GM21825 (cell line): ENCODE results near the gene SV2B.

Experiments
- ATAC-seq: cut with Tn5 transposase; IDR thresholded peaks from one replicate; pipeline ENCODE4 v1.9.1; 2021; ENCODE audit warnings: mild to moderate bottlenecking, moderate library complexity; ENCODE audit not compliant: unreplicated experiment

SV2B gene

DNA sequence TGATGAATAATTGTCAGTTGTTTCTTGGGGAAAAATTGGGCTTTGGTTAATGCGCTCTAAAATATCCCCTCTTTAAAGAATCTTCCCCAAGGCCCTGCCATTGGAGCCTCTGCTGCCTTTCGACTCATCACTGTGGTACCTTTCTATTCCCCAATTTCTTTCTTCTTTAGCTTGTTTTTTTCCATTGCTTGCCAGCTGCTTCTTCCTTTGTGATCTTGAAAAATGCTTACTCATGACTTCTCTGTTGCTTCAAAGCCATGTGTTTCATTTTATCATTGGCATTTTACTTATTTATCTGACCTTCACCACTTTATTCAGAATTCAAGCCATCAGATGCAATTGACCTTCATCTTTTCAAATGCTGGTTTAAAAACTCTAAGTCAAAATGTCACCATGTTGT lies 84.4 kb downstream of the SV2B start:
- ATAC-seq: no peak

DNA sequence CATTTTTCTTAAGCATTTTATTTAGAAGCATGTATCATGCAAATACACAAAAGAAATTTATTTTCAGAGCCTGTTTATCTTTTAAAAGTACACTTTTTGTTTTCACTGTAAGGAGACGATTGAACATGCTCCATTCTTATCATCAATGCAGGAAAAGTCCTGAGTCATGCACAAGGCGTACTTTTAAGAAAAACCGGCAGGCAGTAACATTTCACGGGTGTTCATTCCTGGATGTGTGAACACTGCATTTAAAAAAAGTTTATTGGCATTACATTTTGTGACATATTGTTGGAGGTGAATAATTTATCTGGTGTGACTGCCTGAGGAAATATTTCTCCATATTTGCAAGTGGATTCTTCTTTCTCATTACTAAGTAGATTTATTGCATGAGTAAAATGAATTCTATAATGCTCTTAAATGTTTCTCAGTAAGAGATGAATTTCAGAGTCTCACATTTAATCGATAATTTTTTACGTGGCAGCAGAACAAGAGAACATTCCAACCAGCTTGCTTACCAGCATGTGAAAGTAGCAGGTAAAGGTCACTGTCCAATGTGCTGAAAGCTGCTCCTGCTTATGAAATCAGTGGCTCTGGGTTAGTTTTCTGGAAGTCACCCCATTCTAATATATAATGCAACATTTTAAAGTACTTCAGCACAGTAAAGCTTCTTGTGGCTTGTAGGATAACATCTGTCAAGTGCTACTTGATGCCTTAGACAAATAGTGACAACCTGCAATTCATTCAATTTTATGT lies 87.0 kb downstream of the SV2B start:
- no peak for ATAC-seq

DNA sequence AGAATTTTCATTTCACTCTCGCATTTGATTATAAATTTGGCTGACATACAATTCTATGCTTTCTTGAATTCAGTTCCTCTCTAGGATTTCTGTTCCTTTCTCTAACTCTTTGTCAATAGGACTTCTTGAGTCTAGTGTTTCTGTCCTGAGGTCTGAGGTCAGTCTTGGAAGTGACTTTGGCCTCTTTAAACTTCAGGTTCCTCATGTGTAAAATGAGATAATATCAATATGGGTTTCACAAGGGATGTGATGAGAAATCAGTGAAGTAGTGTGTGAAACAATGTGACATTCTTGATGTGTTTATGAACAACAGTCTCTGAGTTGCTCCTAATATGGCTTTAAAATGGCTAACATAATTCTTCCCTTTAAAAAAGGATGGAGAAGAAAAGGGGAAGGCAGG lies 92.2 kb downstream of the SV2B start:
- ATAC-seq: no peak

DNA sequence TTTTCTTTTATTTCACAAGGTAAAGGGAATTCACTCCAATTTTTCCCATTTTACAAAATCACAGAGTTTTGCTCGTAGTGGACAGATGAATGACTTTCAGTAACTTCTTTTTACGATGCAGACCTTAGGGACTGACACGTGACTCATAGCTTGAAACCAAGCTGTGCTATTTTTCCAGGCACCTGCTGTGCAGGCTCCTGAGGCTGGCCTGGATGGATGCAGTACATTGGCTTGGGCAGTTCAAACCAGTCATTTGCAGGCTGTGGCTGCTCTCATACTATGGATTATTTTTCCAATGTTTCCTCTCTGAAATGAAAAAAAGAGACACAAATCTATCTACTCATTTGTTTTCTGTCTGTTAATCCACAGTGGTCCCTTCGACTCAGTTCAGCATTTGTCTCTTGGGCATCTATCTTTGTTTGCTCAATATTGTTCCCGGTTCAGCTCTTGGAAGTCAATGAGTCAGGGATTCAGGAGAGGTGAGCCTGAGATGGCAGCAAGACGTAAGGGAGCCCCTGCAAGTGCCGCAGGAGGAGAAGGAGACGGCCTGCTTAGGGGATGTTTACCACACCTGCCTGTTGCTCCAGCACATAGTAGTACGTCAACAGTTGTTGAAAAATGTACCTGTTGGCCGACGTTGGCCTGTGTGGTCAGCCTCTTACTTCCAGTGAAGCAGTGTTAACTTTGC lies 92.8 kb downstream of the SV2B start:
- no peak for ATAC-seq

DNA sequence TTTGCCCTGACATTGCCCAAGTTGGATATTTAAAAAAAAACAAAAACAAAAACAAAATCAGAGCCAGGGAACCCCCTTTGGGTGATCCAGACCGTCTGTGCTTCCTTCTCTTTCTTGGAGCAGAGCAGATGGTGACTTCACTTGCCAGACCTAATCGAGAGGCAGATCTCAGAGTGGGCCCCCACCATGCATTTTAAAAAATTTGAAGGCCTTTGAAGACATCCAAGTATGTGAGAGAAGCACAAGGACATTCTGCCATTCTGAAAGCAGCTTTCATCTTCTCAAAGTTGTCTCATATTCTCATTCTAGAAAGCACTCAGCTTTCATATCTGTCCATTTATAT lies 93.3 kb downstream of the SV2B start:
- no peak for ATAC-seq

DNA sequence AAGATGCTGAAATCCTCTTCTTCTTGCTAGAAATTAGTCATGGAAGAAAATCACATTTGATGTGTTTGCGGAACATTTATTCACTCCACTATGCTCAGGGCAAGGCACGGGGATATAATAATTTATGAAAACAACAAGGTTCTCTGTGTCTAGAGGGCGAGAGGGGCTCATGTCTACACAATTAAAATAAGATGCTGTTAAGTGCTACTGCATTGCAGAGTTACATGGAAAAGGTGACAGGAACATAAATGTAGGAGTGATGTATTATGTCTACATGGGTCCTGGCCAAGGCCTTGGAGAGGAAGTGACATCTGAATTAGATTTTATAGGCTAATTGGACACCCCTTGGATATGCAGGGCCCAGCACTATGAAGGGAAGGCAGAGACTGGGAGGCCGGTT lies 96.1 kb downstream of the SV2B start:
- no peak for ATAC-seq

DNA sequence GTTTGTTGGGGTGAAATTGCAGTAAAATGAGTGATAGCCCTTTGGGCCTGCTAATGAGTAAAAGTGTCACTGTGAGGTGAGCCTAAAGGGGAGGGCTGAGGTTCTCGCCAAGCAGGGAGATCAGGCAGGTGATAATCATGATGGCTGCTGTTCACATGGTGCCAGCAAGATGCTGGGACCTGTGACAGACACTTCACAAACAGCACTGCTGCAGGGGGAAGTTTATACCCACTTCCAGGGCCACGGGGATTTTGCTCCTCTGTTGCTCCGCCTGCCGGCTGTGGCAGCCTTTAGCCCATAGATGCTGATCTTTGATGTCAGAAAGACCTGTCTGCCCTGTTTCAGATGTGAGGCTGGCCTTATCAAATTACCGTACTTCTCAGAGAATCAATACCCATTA lies 96.7 kb downstream of the SV2B start:
- ATAC-seq: no peak

DNA sequence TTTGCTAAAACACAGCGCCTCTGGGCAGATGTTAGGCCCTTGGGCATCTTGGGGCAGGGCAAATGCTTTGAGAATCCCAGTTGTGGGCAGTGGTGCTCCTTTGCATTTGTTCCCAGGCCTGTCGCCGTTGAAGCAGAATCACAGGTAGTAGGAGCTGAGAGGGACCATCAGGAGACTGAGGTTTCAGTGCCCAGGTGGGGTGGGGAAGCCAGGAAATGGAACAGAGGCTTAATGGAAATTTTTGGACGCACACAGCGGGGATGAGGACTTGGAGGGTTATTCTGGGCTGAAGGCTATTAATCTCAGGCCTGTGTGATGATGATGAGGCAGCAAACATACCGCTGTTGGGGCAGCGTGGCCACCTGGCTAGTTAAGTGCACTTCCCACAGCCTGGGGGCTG lies 99.5 kb downstream of the SV2B start:
- ATAC-seq: no peak

DNA sequence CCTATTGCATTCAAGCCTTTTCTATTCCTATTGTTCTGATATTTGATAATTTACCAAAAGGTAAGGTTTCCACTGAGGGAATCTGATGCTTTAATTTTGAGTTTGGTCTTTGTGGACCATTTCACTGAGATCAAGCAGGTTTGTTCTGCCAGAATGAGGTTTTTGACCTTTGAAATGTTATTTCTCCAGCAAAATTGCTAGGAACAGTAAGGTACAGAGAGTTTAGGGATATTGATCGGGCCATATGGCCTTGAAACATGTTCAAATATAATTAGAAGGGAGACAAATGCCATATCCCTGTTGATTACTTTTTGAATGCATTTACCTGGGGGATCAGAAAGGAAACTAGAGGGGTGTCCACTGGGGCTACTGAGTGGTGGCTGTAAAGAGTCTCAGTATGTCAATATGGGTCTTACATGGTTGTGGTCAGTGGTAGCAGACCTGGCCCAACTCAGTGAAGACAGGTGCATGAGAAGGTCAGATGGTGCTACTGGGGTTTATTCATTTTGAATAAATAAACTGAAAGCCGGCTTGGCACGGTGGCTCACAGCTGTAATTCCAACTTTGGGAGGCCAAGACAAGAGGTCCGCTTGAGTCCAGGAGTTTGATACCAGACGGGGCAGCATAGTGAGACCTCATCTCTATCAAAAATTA lies 100.2 kb downstream of the SV2B start:
- no peak for ATAC-seq

DNA sequence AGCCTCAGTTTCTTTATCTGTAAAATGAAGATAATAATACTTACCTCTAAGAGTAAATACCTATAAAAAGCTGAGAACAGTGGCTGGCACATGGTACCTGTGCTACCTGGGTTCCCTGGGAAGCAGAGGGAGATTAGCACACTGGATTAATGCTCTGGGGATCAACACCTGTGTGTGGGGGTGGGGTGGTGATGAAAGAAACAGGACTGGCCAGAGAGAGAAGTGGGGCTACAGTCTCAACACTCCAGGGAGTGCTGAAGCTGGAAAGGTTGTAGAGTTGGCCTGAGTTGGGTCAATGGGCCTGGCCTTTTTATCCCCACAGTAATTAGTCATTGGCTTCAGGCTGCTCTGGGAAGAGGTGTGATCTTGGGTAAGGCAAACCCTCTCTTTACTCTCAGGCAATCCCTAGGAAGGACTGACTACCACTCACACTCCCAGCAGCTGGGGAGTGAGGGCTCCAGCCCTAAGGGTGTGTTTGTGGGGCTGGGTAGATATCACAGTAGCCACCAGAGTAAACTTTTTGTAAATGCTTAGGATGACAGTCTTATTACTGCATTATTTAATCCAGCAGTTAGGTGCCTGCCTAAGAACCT lies 102.5 kb downstream of the SV2B start:
- no peak for ATAC-seq

DNA sequence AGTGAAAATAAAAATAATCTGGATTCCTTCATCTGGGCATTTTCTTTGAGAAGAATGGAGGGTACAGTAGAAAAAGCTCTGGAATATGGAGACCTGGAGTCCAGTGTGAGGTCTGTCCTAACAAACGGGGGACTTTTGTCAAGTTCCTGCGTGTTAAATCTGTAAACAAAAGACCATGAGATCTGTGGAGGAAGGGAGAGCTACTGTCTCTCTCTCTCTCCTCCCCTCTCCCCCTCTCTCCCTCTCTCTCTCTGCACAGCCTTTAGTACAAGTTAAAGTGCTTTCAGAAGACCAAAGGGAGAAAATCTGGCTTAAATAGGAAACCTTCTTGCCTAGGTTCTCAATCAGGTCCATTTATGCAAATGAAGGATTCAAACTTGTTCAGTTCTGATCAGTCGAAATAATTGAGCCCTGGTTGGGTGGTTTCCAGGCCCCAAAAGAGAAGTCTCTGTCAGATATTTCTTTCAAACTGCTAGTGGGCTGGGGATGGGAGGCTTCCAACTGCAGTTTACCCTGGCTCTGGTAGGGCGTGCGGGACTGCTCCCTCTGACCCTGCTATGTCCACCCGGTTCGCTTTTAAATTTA lies 103.7 kb downstream of the SV2B start:
- ATAC-seq: no peak

DNA sequence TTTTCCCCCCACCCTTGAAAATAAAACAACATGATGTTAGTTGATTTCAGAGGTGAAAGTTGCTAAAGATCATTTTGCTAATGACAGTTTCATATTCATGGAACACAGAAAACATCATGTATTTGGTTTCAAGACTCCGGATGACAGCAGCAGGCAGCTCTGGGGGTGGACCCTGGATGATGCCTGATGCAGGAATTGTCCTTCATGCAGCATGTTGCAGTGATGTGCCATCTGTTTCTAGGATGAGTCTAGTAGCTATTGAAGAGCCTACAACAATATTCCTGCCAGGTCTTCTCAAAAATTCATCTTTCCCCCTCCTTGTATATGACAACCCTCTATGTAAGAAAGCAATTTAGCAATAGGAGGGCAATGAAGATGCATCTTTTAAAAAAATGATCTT lies 108.3 kb downstream of the SV2B start:
- ATAC-seq: no peak

DNA sequence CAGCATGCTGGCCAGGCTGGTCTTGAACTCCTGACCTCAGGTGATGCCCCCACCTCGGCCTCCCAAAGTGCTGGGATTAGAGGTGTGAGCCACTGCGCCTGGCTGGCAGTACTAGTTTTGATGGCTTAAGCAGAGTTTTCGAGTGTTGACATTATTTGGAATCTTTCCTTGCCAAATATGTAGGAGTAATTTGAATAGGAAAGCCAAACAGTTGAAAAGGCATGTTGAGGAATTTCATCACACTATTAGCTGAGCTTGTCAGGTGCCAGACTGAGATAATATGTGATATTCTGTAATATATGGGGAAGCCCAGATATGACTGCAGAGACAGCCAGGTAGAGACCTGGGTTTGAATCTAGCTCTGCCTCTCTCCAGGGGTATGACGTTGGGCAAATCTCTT lies 109.3 kb downstream of the SV2B start:
- ATAC-seq: no peak

DNA sequence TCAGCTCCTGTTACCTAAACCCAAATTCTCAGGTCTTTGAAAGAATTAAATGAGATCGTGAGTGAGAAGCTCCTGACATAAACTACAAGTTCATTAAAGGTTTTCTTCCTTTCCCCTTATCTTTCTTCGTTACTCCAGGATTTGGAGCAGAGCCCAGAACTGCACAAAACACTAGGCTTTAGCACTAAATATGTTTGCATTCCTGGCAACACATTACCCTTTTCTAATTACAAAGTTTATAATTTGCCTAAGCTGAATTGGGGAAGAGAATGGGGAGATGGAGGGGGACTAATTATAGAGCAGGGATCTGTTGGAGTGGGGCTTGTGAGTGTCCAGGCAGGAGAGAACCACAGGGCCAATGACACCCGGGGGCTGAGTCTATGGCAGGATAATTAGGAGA lies 109.7 kb downstream of the SV2B start:
- ATAC-seq: no peak

DNA sequence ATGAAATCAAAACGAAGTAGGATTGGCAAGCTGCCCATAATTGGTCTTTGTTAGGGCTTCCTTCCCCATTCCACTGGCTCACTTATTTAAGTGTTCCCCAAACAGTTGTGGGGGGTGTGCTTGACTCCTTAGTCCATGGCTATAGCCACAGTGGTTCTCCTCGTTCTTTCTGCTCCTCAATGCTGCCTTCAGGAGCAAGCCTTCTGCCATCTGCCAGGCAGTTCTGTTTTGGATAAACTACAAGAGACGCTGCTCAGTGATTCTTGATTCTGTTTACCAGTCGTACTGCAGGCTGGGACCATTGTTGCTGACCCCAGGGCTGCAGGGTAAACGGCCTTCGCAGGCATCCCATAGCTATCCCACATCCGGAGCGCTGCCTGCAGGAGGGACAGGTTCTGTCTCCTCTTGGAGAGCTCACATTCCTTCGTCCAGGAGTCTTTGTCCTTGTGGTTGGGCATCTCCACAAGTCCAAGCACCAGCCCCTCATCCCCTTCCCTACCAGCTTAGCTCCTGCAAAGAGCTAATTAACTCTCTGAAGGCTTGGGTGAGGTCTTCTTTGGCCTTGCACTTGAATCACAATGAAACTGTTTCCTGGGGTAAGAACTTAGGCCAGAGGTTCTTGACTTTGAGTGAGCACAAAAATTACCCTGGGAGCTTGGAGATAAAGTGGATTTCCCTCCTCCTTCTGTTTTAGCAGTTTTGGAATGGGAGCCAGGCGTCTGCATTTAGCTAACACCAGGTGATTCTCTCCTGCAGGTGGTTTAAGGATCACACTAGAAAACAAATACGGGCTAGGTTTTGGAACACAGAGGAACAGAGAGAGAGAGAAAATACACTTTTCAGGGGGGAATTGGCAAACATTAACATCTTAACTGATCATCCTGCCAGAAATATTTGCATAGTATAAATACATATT lies 114.9 kb downstream of the SV2B start:
- no peak for ATAC-seq

DNA sequence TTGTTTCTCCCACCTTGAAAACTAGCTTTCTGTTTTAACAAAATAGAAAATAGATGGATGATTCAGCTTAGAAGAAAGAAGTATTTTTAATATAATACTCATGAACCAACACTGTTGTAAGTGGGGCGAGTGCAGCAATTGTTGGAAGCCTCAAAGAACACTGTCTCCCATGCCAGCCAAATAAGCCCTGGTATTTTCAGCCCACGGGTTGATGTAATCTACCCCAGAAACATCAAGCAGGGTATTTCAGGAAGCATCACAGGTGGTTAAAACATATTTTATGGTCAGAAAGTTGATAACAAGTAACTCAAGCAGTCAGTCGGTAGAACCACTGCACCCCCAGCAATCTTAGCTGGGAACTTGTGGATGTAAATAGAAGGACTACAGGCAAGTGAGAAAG lies 115.9 kb downstream of the SV2B start:
- ATAC-seq: no peak

DNA sequence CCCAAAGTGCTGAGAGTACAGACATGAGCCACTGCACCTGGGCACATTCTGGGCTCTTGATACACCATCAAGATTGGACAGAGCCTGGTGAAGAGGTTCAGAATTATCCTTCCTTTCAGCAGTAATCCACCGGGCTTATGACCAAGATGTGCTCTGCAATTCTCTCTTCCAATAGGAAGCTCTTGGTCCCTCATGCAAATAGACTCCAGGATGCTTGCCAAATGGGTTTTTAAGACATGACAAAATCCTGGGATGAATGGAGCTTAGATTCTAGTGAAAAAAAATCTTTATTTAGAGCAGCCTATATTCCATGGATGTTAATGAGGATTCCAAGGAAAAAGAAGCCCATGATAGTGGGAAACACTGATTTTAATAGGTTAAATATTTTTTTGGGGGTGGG lies 119.1 kb downstream of the SV2B start:
- ATAC-seq: no peak

DNA sequence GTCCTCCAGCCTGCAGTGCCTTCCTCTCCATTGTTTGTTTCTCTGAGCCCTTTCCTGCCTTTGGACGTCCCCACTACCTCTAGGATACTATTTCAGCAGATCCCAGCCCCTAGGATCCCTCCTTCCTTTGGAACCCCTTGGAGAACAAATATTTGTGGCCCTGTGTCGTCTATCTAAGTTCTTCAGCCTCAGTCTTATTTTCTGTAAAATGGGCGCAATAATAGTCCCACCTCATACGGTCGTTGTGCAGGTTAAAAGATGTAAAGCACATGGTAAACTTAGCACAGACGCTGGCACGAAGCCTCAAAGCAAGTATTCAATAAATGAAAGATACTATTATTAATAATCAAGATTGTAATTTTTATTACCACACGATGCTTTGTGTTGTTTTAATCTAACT lies 122.0 kb downstream of the SV2B start:
- no peak for ATAC-seq

DNA sequence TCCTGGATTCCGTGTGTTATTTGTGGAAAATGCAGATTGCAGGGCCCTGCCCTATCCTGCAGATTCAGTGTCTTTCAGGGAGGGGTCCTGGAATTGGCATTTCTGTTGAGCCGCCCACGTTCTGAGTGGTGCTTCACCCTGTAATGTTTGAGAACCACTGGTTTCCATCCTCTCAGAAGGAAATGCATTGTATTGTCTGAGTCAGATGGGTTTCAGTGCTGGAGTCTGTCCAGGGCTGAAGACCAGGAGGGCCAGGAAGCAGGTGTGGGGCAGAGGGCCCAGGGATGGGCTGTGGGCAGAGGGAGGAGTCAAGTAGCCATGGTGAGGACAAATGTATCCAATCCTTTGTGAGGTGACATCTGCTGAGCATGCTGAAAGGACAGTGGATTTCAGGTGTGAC lies 123.8 kb downstream of the SV2B start:
- ATAC-seq: no peak

DNA sequence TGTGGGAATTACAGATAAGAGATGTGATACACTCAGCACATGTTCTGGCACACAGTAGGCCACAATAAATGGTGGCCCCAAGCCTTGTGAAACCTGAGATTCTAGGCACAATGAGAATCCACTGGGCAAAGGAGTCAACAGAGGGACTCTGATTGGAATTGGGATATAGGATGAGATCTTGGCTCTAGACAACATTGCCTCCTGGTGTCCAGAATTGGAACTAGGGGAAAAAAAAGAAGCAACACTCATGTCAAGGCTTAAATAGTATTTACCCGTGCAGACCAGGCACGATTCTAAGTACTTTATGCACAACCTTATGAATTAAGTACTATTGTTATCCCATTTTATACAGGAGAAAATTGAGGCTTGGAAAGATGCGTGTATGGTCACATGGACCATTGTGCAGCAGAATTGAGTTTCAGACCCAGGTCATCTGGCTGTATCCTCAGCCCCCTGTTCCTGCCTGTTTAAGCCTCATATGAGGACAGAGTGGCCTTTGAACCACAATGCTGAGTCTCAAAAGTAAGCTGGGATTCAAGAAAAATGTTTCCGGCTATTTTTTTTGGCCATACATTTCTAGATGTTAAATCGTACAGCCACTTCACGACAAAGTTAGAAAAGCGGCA lies 124.8 kb downstream of the SV2B start:
- ATAC-seq: no peak
